ENCODE data around the gene STUB1.

The STUB1 gene

GRCh38 chr16:662597-662996, 17.6 kb upstream of the STUB1 start:
- no peak for DNase-seq

GRCh38 chr16:666572-666971, 13.6 kb upstream of the STUB1 start:
- no peak for DNase-seq

GRCh38 chr16:667113-667779, 13.0 kb upstream of the STUB1 start:
- DNase-seq = peak in 3 of 56 donors; percentile 29 to 47 (median 33)

GRCh38 chr16:667780-668518, 12.3 kb upstream of the STUB1 start, which contains the start of gene RHOT2:
Gene RHOT2, plus strand, starts transcription at chr16:668132. Its CDS starts 68 bp downstream, at chr16:668200.
- DNase-seq = peak in 55 of 56 donors; percentile 18 to 96 (median 84)

- no peak for DNase-seq
Measured at GRCh38 chr16:668519-669171, 11.6 kb upstream of the STUB1 start.

GRCh38 chr16:669666-670065, 10.5 kb upstream of the STUB1 start:
- no peak for DNase-seq

GRCh38 chr16:670485-671352, 9.5 kb upstream of the STUB1 start:
- no peak for DNase-seq

GRCh38 chr16:671353-672131, 8.7 kb upstream of the STUB1 start:
- DNase-seq = no peak

- DNase-seq = no peak
Measured at GRCh38 chr16:672371-672770, 7.8 kb upstream of the STUB1 start.

GRCh38 chr16:672851-673250, 7.4 kb upstream of the STUB1 start:
- no peak for DNase-seq

GRCh38 chr16:673399-673991, 6.7 kb upstream of the STUB1 start:
- DNase-seq = no peak

- DNase-seq = no peak
Measured at GRCh38 chr16:674214-674881, 5.9 kb upstream of the STUB1 start.

GRCh38 chr16:674968-675883, 5.0 kb upstream of the STUB1 start, which contains the start of gene RHBDL1:
Gene RHBDL1, plus strand, starts transcription at chr16:675671. Its CDS starts 120 bp downstream, at chr16:675791.
- DNase-seq = peak in 30 of 56 donors; percentile 7 to 76 (median 32)

GRCh38 chr16:675884-676564, 4.2 kb upstream of the STUB1 start:
- DNase-seq = peak in 3 of 56 donors; percentile 27 to 44 (median 31)

GRCh38 chr16:676565-676902, 3.7 kb upstream of the STUB1 start:
- DNase-seq = no peak

- DNase-seq = no peak
Measured at GRCh38 chr16:676913-677312, 3.3 kb upstream of the STUB1 start.

GRCh38 chr16:677316-678190, 2.7 kb upstream of the STUB1 start:
- no peak for DNase-seq
